ENCODE data around the gene DHRS7B.

GRCh38 chr17:21174713-21175112 is 47.9 kb downstream of the DHRS7B start:
- no peak for TF ChIP-seq CTCF (IDR thresholded peaks at IDR 0.05; ENCODE audit: poor library complexity, severe bottlenecking)
- TF ChIP-seq SMC3 (conservative IDR thresholded peaks at IDR 0.05; ENCODE audit: poor library complexity): no peak
- TF ChIP-seq EP300 (conservative IDR thresholded peaks at IDR 0.05; ENCODE audit: poor library complexity, severe bottlenecking): no peak
- no peak for TF ChIP-seq TAF1 (IDR thresholded peaks at IDR 0.05; ENCODE audit: low read depth)
- TF ChIP-seq RAD21 (conservative IDR thresholded peaks at IDR 0.05): no peak
- no peak for TF ChIP-seq MXI1 (conservative IDR thresholded peaks at IDR 0.05; ENCODE audit: poor library complexity, severe bottlenecking)
- no peak for TF ChIP-seq EZH2 (IDR thresholded peaks at IDR 0.05; ENCODE audit: borderline replicate concordance, insufficient read depth, low read length, poor library complexity, severe bottlenecking)
- TF ChIP-seq REST (IDR thresholded peaks at IDR 0.05; ENCODE audit: borderline replicate concordance): no peak
- TF ChIP-seq POLR2AphosphoS5 (IDR thresholded peaks at IDR 0.05): no peak
